ENCODE data around the gene MBTPS1.

MBTPS1 gene

GRCh38 chr16:84082835-84083569, 33.7 kb downstream of the MBTPS1 start:
- Histone ChIP-seq H3K27ac (ENCODE audit: low read depth, low read length) (no peak overlapping the region), H3F3A (ENCODE audit: insufficient read depth) (peaks cover 17% of the 10 kb centered on the region; the same call in 1 of the 2 replicates), H3K79me2 (ENCODE audit: insufficient read depth, low read length) (peaks cover 10% of the 10 kb centered on the region; the same call in 1 of the 2 replicates), H2AFZ (ENCODE audit: low read depth, low read length, severe bottlenecking) (no peak overlapping the region), H4K20me1 (ENCODE audit: low read depth, low read length) (no peaks in the 10 kb centered on the region), H3K27me3 (ENCODE audit: low read length) (no peaks in the 10 kb centered on the region), H3K9me2 (replicated peaks; ENCODE audit: insufficient read depth, low read length) (no peaks in the 10 kb centered on the region), H3K4me2 (ENCODE audit: low read depth, low read length, poor library complexity, severe bottlenecking) (no peak overlapping the region), H3K9me3 (ENCODE audit: insufficient read depth, low read length) (no peaks in the 10 kb centered on the region), H3K36me3 (ENCODE audit: low read length) (peaks cover 9% of the 10 kb centered on the region; the same call in 1 of the 2 replicates), H3K4me3 (ENCODE audit: insufficient read depth, low read length, poor library complexity, severe bottlenecking) (no peak overlapping the region), H3K9ac (ENCODE audit: low read length) (no peak overlapping the region)
- TF ChIP-seq, protein P1, sequence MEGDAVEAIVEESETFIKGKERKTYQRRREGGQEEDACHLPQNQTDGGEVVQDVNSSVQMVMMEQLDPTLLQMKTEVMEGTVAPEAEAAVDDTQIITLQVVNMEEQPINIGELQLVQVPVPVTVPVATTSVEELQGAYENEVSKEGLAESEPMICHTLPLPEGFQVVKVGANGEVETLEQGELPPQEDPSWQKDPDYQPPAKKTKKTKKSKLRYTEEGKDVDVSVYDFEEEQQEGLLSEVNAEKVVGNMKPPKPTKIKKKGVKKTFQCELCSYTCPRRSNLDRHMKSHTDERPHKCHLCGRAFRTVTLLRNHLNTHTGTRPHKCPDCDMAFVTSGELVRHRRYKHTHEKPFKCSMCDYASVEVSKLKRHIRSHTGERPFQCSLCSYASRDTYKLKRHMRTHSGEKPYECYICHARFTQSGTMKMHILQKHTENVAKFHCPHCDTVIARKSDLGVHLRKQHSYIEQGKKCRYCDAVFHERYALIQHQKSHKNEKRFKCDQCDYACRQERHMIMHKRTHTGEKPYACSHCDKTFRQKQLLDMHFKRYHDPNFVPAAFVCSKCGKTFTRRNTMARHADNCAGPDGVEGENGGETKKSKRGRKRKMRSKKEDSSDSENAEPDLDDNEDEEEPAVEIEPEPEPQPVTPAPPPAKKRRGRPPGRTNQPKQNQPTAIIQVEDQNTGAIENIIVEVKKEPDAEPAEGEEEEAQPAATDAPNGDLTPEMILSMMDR (IDR thresholded peaks at IDR 0.05; ENCODE audit: insufficient read depth, low read length, poor library complexity, severe bottlenecking) = no peak

DNA sequence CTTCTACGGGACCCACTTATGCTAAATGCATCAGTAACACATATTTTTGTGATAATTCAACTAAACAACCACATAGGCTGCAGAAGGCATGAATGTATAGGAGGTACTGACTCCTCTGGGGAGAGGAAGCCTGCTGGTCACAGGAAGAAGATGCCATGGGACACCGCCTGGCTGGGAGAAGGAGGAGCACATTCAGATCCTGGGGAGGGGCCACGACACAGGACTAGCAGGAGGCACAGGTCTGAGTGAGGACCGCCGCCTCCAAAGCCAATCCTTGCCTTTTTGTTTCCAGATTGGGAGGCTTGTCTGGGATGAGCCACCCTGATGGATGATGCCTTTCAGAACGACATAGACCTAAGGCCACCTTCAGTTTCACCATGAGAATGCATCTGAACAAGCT, 34.6 kb downstream of the MBTPS1 start:
- Histone ChIP-seq H4K20me1 (ENCODE audit: low read depth, low read length) (no peaks in the 10 kb centered on the region), H3K9me3 (ENCODE audit: insufficient read depth, low read length) (no peaks in the 10 kb centered on the region), H3F3A (ENCODE audit: insufficient read depth) (peaks cover 8% of the 10 kb centered on the region; the same call in 1 of the 2 replicates), H3K9ac (ENCODE audit: low read length) (no peak overlapping the region), H3K79me2 (ENCODE audit: insufficient read depth, low read length) (peaks cover 16% of the 10 kb centered on the region), H2AFZ (ENCODE audit: low read depth, low read length, severe bottlenecking) (no peak overlapping the region), H3K36me3 (ENCODE audit: low read length) (peaks cover 6% of the 10 kb centered on the region; the same call in 1 of the 2 replicates), H3K27me3 (ENCODE audit: low read length) (no peaks in the 10 kb centered on the region), H3K4me2 (ENCODE audit: low read depth, low read length, poor library complexity, severe bottlenecking) (no peak overlapping the region), H3K4me3 (ENCODE audit: insufficient read depth, low read length, poor library complexity, severe bottlenecking) (no peak overlapping the region), H3K9me2 (replicated peaks; ENCODE audit: insufficient read depth, low read length) (no peaks in the 10 kb centered on the region), H3K27ac (ENCODE audit: low read depth, low read length) (no peak overlapping the region)
- TF ChIP-seq EZH2phosphoT487 (conservative IDR thresholded peaks at IDR 0.05; ENCODE audit: low read length) = no peak
- TF ChIP-seq, protein P1 (IDR thresholded peaks at IDR 0.05; ENCODE audit: insufficient read depth, low read length, poor library complexity, severe bottlenecking) = no peak

DNA sequence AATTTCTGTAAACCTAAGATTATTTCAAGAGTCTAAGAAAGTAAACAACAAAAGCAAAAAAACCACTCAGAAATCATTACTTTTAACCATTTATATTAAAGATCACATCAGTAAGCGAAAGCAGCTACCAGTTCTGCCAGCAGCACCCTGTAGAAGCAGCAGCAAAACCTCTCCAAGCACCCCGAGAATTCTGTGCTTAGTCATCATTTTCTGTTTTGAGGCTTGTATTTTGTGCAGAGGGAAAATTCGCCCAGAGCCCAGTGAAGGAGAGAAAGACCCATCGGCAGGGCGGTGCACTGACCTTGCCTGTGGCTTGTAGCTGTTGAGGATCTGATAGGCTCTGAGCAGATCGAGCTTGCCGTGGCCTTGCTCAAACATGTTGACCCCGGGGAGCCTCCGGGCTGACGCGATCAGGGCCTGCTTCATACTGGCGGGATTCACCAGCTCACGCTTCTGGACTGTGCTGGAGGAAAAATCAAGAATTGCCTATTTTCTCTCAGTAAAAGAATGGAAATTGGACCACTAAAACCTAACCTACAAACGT, 35.2 kb downstream of the MBTPS1 start:
- no peak for TF ChIP-seq EZH2phosphoT487 (conservative IDR thresholded peaks at IDR 0.05; ENCODE audit: low read length)
- TF ChIP-seq, protein P1 (IDR thresholded peaks at IDR 0.05; ENCODE audit: insufficient read depth, low read length, poor library complexity, severe bottlenecking) = no peak
- Histone ChIP-seq H3K27ac (ENCODE audit: low read depth, low read length) (no peak overlapping the region), H3K27me3 (ENCODE audit: low read length) (no peaks in the 10 kb centered on the region), H3K9me2 (replicated peaks; ENCODE audit: insufficient read depth, low read length) (no peaks in the 10 kb centered on the region), H3K9me3 (ENCODE audit: insufficient read depth, low read length) (no peaks in the 10 kb centered on the region), H3K79me2 (ENCODE audit: insufficient read depth, low read length) (peaks cover 22% of the 10 kb centered on the region), H2AFZ (ENCODE audit: low read depth, low read length, severe bottlenecking) (no peak overlapping the region), H3K4me3 (ENCODE audit: insufficient read depth, low read length, poor library complexity, severe bottlenecking) (no peak overlapping the region), H3K36me3 (ENCODE audit: low read length) (peaks cover 10% of the 10 kb centered on the region; the same call in 1 of the 2 replicates), H3K9ac (ENCODE audit: low read length) (no peak overlapping the region), H3F3A (ENCODE audit: insufficient read depth) (peaks cover 7% of the 10 kb centered on the region; the same call in 1 of the 2 replicates), H4K20me1 (ENCODE audit: low read depth, low read length) (no peaks in the 10 kb centered on the region), H3K4me2 (ENCODE audit: low read depth, low read length, poor library complexity, severe bottlenecking) (no peak overlapping the region)
